HG03457 (cell line): Measurements from ENCODE around the gene CYP2U1.
A peak's percentile ranks its signal among the peaks of the same experiment; 100 is the strongest.

Experiments used
- ATAC-seq: cut with Tn5 transposase; IDR thresholded peaks from one replicate; pipeline ENCODE4 v1.9.1; 2021; ENCODE audit warnings: moderate number of reproducible peaks; ENCODE audit not compliant: unreplicated experiment

CYP2U1 gene

GRCh38 chr4:107978716-107979451 is 47.5 kb downstream of the CYP2U1 start:
- ATAC-seq: no peak

GRCh38 chr4:107987916-107988762 is 56.8 kb downstream of the CYP2U1 start:
- no peak for ATAC-seq

GRCh38 chr4:107988763-107989035 is 57.4 kb downstream of the CYP2U1 start:
- ATAC-seq: no peak

GRCh38 chr4:107989162-107989536 is 57.8 kb downstream of the CYP2U1 start:
- no peak for ATAC-seq

GRCh38 chr4:107989537-107990386 is 58.4 kb downstream of the CYP2U1 start, which contains the start of gene HADH:
TSS of gene HADH (plus strand) at chr4:107989889. CDS start at chr4:107989933, 44 bp downstream.
- peak; percentile 98 for ATAC-seq

- ATAC-seq: no peak
Observed at GRCh38 chr4:107991945-107992630, 60.7 kb downstream of the CYP2U1 start.

GRCh38 chr4:107993969-107994368 is 62.6 kb downstream of the CYP2U1 start:
- no peak for ATAC-seq

GRCh38 chr4:107994894-107995293 is 63.5 kb downstream of the CYP2U1 start:
- no peak for ATAC-seq

- no peak for ATAC-seq
Observed at GRCh38 chr4:107996949-107997788, 65.8 kb downstream of the CYP2U1 start.

- ATAC-seq: no peak
Observed at GRCh38 chr4:107997794-107998193, 66.4 kb downstream of the CYP2U1 start.

GRCh38 chr4:107999932-108000539 is 68.7 kb downstream of the CYP2U1 start:
- ATAC-seq: no peak

GRCh38 chr4:108001540-108002135 is 70.3 kb downstream of the CYP2U1 start:
- ATAC-seq: no peak
